Endodermal cell (in vitro differentiated cells): ENCODE data around the gene PIF1. TPM values are rescaled to one million over a fixed set of nuclear protein-coding genes. Genes with fewer than 3 reads are reported as not detected.

Experiments
- DNase-seq: peaks from one replicate; pipeline ENCODE4 v3.0.0-alpha.2; 2017
- H3K27ac ChIP-seq: 2 replicates; pipeline ENCODE4 v1.5.1; 2013; ENCODE audit warnings: mild to moderate bottlenecking, low read depth, low read length, moderate library complexity
- H3K27me3 ChIP-seq: 2 replicates; pipeline ENCODE4 v1.6.1; 2013; ENCODE audit warnings: mild to moderate bottlenecking, low read length, moderate library complexity; ENCODE audit not compliant: insufficient read depth, control insufficient read depth, poor library complexity, severe bottlenecking
- H3K36me3 ChIP-seq: 2 replicates; pipeline ENCODE4 v1.7.0; 2013; ENCODE audit warnings: mild to moderate bottlenecking, low read length, moderate library complexity; ENCODE audit not compliant: control insufficient read depth, insufficient read depth
- H3K4me1 ChIP-seq: one replicate; pipeline ENCODE4 v1.7.0; 2013; ENCODE audit warnings: low read length; ENCODE audit not compliant: control insufficient read depth, insufficient read depth
- H3K4me3 ChIP-seq: 2 replicates; pipeline ENCODE4 v1.5.1; 2013; ENCODE audit warnings: mild to moderate bottlenecking, low read length, moderate library complexity
- H3K9ac ChIP-seq: 2 replicates; pipeline ENCODE4 v1.6.1; 2013; ENCODE audit warnings: mild to moderate bottlenecking, low read length, moderate library complexity; ENCODE audit not compliant: poor library complexity, severe bottlenecking; ENCODE audit errors: extremely low read depth
- H3K9me3 ChIP-seq: 2 replicates; pipeline ENCODE4 v1.6.1; 2013; ENCODE audit warnings: mild to moderate bottlenecking, low read length, moderate library complexity; ENCODE audit not compliant: control insufficient read depth
- H3K27ac Mint-ChIP-seq: 2 replicates; pipeline ENCODE4 v1.8.0; 2020; ENCODE audit warnings: mixed read lengths
- H3K27me3 Mint-ChIP-seq: 2 replicates; pipeline ENCODE4 v1.8.0; 2021; ENCODE audit warnings: mild to moderate bottlenecking, mixed read lengths; ENCODE audit not compliant: insufficient read depth
- H3K36me3 Mint-ChIP-seq: 2 replicates; pipeline ENCODE4 v1.8.0; 2020; ENCODE audit warnings: low read depth, mixed read lengths
- H3K4me1 Mint-ChIP-seq: 2 replicates; pipeline ENCODE4 v1.8.0; 2020; ENCODE audit warnings: mixed read lengths
- H3K4me3 Mint-ChIP-seq: 2 replicates; pipeline ENCODE4 v1.8.0; 2020; ENCODE audit warnings: mild to moderate bottlenecking, moderate library complexity, mixed read lengths
- H3K9me3 Mint-ChIP-seq: 2 replicates; pipeline ENCODE4 v1.8.0; 2020; ENCODE audit warnings: mild to moderate bottlenecking, mixed read lengths
- CTCF ChIP-seq: fragments of 200-600 bp; sonication (generic); conservative IDR thresholded peaks from 2 replicates; pipeline ENCODE4 v1.5.0; 2021; ENCODE audit warnings: antibody characterized with exemption, mild to moderate bottlenecking
- WGBS, 2 experiments: methylation state at CpG; one replicate each; pipeline versions ENCODE4 v1.1.5 to v1.1.7; 2013; ENCODE audit warnings: missing lambda C conversion rate in 2 of 2, mixed read lengths in 1 of 2; ENCODE audit not compliant: insufficient coverage in 1 of 2, insufficient read length in 1 of 2; 5-methylcytosine and 5-hydroxymethylcytosine counted together
- total RNA-seq, 2 donors: library from RNA; stranded (reverse); fragmentation: NEBNext Ultra II Directional in 1 of 2; extraction: Animal tissue kit (Norgen Biotek cat#: 25700) in 1 of 2; gene quantifications; 2 replicates in 1 of 2; 3 replicates in 1 of 2; pipeline ENCODE4 v1.2.1, GENCODE V29; 2021

Gene PIF1
- total RNA-seq, 2 donors from 2014 or later: 60.7 to 64.6 TPM

GRCh38 chr15:64808785-64809453, 16.5 kb downstream of the PIF1 start:
- H3K27me3 ChIP-seq: no peaks in the 10 kb centered on the region
- H3K27ac ChIP-seq: no peak overlapping the region
- H3K9me3 Mint-ChIP-seq: no peaks in the 10 kb centered on the region
- no peaks in the 10 kb centered on the region for H3K27me3 Mint-ChIP-seq
- peak; percentile 91 for DNase-seq
- H3K4me1 Mint-ChIP-seq: peaks cover 56% of the 10 kb centered on the region
- H3K36me3 ChIP-seq: no peaks in the 10 kb centered on the region
- no peak for TF ChIP-seq CTCF
- 46 to 54% methylated on average over 4 to 10 of the region's 10 CpGs for WGBS, 2 experiments
- no peaks in the 10 kb centered on the region for H3K36me3 Mint-ChIP-seq
- peaks cover 19% of the 10 kb centered on the region for H3K4me1 ChIP-seq
- H3K9ac ChIP-seq: no peak overlapping the region
- no peaks in the 10 kb centered on the region for H3K9me3 ChIP-seq
- no peak overlapping the region for H3K4me3 ChIP-seq
- peak overlapping the region; percentile 98 for H3K27ac Mint-ChIP-seq
- peak overlapping the region; percentile 38 for H3K4me3 Mint-ChIP-seq

- no peaks in the 10 kb centered on the region for H3K9me3 Mint-ChIP-seq
- H3K27ac ChIP-seq: peak overlapping the region; percentile 41
- no peaks in the 10 kb centered on the region for H3K27me3 Mint-ChIP-seq
These were observed 17.7 kb downstream of the PIF1 start for GRCh38 chr15:64807751-64808222.

GRCh38 chr15:64807051-64807749, 18.2 kb downstream of the PIF1 start:
- WGBS, 2 experiments: 59 to 63% methylated on average over 7 to 13 of the region's 13 CpGs
- peak overlapping the region; percentile 41 for H3K27ac ChIP-seq

More at GRCh38 chr15:64807751-64808222, 17.7 kb downstream of the PIF1 start:
- peaks cover 15% of the 10 kb centered on the region for H3K4me1 ChIP-seq
- H3K4me3 ChIP-seq: no peak overlapping the region
- TF ChIP-seq CTCF: no peak
- 65% methylated on average over 6 of the region's 6 CpGs; no CpG with 5 or more reads in 1 of the 2 experiments for WGBS, 2 experiments
- H3K36me3 ChIP-seq: no peaks in the 10 kb centered on the region
- no peaks in the 10 kb centered on the region for H3K27me3 ChIP-seq
- Mint-ChIP-seq H3K4me1 (peaks cover 48% of the 10 kb centered on the region), H3K27ac (peak overlapping the region; percentile 98), H3K36me3 (no peaks in the 10 kb centered on the region), H3K4me3 (peak overlapping the region; percentile 35)
- H3K9me3 ChIP-seq: no peaks in the 10 kb centered on the region
- DNase-seq: peak; percentile 96
- no peak overlapping the region for H3K9ac ChIP-seq

More at GRCh38 chr15:64807051-64807749, 18.2 kb downstream of the PIF1 start:
- Mint-ChIP-seq H3K9me3 (no peaks in the 10 kb centered on the region), H3K27me3 (no peaks in the 10 kb centered on the region), H3K36me3 (no peaks in the 10 kb centered on the region), H3K4me3 (peak overlapping the region; percentile 35), H3K4me1 (peaks cover 44% of the 10 kb centered on the region), H3K27ac (peak overlapping the region; percentile 91)
- Histone ChIP-seq H3K9ac (no peak overlapping the region), H3K4me1 (peaks cover 15% of the 10 kb centered on the region), H3K4me3 (no peak overlapping the region), H3K36me3 (no peaks in the 10 kb centered on the region), H3K27me3 (no peaks in the 10 kb centered on the region), H3K9me3 (no peaks in the 10 kb centered on the region)
- no peak for TF ChIP-seq CTCF
- DNase-seq: peak; percentile 80
